Fibroblast of skin of scalp (primary cell): ENCODE measurements around the gene SLC35B1. TPM values are rescaled to one million over a fixed set of nuclear protein-coding genes. Genes with fewer than 3 reads are reported as not detected.
A peak's percentile ranks its signal among the peaks of the same experiment; 100 is the strongest.

ENCODE experiments used
- DNase-seq: peaks from one replicate; pipeline ENCODE4 v3.0.0-alpha.2; 2013
- polyA plus RNA-seq, 2 experiments: library from polyadenylated mRNA; unstranded; fragments of 120-200 nt; gene quantifications; one replicate each; pipeline ENCODE4 v1.2.1, GENCODE V29; 2013; ENCODE audit not compliant: insufficient read length in 2 of 2

The SLC35B1 gene
- 71.9 TPM for polyA plus RNA-seq (2013, experiment 1 of 2; ENCODE audit: insufficient read length)
- polyA plus RNA-seq (2013, experiment 2 of 2; ENCODE audit: insufficient read length) = 70.4 TPM

GRCh38 chr17:49707608-49708514, at the start of gene SLC35B1:
Gene SLC35B1, minus strand, starts transcription at chr17:49707964. Its CDS starts 131 bp downstream, at chr17:49707833.
- DNase-seq = peak; percentile 99

- no peak for DNase-seq
Observed at GRCh38 chr17:49757151-49757777, 49.5 kb upstream of the SLC35B1 start.

GRCh38 chr17:49756323-49757150, 48.8 kb upstream of the SLC35B1 start:
- no peak for DNase-seq

- DNase-seq = no peak
Observed at GRCh38 chr17:49755663-49756283, 48.0 kb upstream of the SLC35B1 start.

GRCh38 chr17:49753959-49754391, 46.2 kb upstream of the SLC35B1 start:
- no peak for DNase-seq

GRCh38 chr17:49752508-49752907, 44.7 kb upstream of the SLC35B1 start:
- DNase-seq = no peak

GRCh38 chr17:49749730-49750129, 42.0 kb upstream of the SLC35B1 start:
- DNase-seq = no peak

- no peak for DNase-seq
Observed at GRCh38 chr17:49748791-49749190, 41.0 kb upstream of the SLC35B1 start.

GRCh38 chr17:49748223-49748622, 40.5 kb upstream of the SLC35B1 start:
- no peak for DNase-seq

- no peak for DNase-seq
Observed at GRCh38 chr17:49747632-49748031, 39.9 kb upstream of the SLC35B1 start.

- no peak for DNase-seq
Observed at GRCh38 chr17:49746791-49747490, 39.2 kb upstream of the SLC35B1 start.

- no peak for DNase-seq
Observed at GRCh38 chr17:49745175-49746139, 37.7 kb upstream of the SLC35B1 start.

- DNase-seq = no peak
Observed at GRCh38 chr17:49742166-49742638, 34.4 kb upstream of the SLC35B1 start.

- no peak for DNase-seq
Observed at GRCh38 chr17:49741692-49742076, 33.9 kb upstream of the SLC35B1 start.

- DNase-seq = no peak
Observed at GRCh38 chr17:49741009-49741691, 33.4 kb upstream of the SLC35B1 start.

GRCh38 chr17:49739641-49740271, 32.0 kb upstream of the SLC35B1 start:
- DNase-seq = no peak

GRCh38 chr17:49738456-49739163, 30.8 kb upstream of the SLC35B1 start:
- DNase-seq = no peak
